GM10266 (cell line): ENCODE results near the gene SLFN5.
"Not testable (repeated sequence)": the region's sequence is repeated elsewhere in the genome, so short reads cannot be mapped to it uniquely, and the experiment has no call there.

Experiments used
- DNase-seq: peaks from one replicate; pipeline ENCODE4 v3.0.0; 2012; ENCODE audit errors: extremely low spot score
- TF ChIP-seq, protein P1 (sequence below): IDR thresholded peaks from 2 replicates; pipeline ENCODE4 v1.5.1; 2012; ENCODE audit warnings: mild to moderate bottlenecking, low read depth; ENCODE audit not compliant: control insufficient read depth, insufficient read depth; ENCODE audit errors: missing control alignments

Gene SLFN5

DNA sequence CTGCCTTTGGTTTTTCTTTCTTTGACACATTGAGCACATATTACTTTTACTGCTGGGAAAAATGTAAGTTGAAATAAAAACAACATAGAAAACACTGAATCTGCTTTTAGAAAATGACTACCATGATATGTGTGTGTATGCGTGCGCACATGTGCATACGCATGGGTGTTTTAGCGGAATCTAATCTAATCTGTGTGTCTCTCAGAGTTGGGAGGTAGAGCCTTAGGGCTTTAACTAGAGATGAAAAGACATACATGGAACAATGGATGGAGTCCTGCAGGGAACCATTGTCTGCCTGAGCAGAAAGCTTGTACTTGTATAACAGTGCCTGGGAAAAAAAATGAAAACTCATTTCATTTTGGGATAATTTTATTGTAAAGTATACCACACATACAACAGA, 12.4 kb downstream of the SLFN5 start:
- DNase-seq, result no peak
- TF ChIP-seq, protein P1, sequence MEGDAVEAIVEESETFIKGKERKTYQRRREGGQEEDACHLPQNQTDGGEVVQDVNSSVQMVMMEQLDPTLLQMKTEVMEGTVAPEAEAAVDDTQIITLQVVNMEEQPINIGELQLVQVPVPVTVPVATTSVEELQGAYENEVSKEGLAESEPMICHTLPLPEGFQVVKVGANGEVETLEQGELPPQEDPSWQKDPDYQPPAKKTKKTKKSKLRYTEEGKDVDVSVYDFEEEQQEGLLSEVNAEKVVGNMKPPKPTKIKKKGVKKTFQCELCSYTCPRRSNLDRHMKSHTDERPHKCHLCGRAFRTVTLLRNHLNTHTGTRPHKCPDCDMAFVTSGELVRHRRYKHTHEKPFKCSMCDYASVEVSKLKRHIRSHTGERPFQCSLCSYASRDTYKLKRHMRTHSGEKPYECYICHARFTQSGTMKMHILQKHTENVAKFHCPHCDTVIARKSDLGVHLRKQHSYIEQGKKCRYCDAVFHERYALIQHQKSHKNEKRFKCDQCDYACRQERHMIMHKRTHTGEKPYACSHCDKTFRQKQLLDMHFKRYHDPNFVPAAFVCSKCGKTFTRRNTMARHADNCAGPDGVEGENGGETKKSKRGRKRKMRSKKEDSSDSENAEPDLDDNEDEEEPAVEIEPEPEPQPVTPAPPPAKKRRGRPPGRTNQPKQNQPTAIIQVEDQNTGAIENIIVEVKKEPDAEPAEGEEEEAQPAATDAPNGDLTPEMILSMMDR, result no peak

DNA sequence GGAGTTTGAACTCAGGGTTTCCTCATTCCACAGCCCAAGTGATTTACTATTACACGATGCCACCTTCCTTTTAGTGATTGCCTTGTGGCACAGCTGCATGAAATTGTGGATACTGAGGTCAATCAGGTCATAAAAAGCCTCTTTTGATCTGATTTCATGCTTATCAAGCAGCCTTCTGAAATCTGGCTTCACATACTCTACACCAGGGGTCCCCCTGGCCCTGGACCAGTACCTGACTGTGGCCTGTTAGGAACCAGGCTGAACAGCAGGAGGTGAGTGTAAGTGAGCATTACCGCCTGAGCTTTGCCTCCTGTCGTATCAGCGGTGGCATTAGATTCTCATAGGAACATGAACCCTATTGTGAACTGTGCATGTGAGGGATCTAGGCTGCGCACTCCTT, 13.8 kb downstream of the SLFN5 start:
- no peak for DNase-seq
- TF ChIP-seq, protein P1, result no peak

DNA sequence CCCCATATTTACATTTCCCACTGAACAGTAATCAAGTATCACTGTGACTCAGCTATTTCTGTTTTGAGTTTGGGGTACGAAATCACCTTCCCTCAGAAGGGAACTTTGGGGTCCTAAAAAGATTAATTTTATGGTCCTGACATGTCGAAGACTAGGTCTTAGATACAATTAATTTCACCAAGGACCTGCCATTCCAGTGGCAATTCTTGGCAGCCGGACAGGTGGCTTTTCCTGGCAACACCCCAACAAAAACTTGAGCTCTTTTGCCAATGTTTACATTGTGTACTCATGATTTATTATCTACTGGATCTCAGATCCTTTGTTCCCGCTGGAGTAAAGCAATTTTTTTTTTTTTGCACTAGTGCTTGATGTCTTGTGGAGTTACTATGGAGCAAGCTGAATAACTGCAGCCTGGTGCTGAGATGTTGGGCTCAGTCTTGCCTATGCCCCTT, 14.4 kb downstream of the SLFN5 start:
- no peak for DNase-seq
- TF ChIP-seq, protein P1, result no peak

DNA sequence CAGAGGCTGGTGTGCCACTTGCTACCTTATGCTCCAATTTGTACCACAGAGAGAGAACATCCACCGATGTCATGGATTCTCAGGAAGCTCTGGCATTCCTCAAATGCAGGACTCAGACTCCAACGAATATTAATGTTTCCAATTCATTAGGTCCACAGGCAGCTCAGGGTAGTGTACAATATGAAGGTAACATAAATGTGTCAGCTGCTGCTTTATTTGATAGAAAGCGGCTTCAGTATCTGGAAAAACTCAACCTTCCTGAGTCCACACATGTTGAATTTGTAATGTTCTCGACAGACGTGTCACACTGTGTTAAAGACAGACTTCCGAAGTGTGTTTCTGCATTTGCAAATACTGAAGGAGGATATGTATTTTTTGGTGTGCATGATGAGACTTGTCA, 16.1 kb downstream of the SLFN5 start:
- DNase-seq, result no peak
- TF ChIP-seq, protein P1, result no peak

DNA sequence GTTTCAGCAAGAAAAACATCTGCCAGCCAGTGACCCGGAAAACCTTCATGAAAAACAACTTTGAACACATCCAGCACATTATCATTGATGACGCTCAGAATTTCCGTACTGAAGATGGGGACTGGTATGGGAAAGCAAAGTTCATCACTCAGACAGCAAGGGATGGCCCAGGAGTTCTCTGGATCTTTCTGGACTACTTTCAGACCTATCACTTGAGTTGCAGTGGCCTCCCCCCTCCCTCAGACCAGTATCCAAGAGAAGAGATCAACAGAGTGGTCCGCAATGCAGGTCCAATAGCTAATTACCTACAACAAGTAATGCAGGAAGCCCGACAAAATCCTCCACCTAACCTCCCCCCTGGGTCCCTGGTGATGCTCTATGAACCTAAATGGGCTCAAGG, 22.2 kb downstream of the SLFN5 start:
- TF ChIP-seq, protein P1, result no peak
- no peak for DNase-seq

DNA sequence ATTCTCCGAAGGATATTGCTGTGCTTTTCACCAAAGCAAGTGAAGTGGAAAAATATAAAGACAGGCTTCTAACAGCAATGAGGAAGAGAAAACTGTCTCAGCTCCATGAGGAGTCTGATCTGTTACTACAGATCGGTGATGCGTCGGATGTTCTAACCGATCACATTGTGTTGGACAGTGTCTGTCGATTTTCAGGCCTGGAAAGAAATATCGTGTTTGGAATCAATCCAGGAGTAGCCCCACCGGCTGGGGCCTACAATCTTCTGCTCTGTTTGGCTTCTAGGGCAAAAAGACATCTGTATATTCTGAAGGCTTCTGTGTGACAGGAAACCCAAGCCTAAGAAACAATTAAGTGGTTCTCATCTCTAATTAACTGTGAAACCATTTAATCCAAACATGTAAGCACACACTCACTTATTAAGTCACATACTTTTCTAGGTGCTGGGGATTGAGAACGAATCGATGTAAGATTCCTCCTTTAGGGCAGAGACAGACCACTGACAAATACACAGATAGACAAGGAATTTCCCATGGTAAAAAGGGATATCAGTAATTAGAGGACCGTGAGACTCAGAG, 22.8 kb downstream of the SLFN5 start:
- TF ChIP-seq, protein P1, result no peak
- no peak for DNase-seq

DNA sequence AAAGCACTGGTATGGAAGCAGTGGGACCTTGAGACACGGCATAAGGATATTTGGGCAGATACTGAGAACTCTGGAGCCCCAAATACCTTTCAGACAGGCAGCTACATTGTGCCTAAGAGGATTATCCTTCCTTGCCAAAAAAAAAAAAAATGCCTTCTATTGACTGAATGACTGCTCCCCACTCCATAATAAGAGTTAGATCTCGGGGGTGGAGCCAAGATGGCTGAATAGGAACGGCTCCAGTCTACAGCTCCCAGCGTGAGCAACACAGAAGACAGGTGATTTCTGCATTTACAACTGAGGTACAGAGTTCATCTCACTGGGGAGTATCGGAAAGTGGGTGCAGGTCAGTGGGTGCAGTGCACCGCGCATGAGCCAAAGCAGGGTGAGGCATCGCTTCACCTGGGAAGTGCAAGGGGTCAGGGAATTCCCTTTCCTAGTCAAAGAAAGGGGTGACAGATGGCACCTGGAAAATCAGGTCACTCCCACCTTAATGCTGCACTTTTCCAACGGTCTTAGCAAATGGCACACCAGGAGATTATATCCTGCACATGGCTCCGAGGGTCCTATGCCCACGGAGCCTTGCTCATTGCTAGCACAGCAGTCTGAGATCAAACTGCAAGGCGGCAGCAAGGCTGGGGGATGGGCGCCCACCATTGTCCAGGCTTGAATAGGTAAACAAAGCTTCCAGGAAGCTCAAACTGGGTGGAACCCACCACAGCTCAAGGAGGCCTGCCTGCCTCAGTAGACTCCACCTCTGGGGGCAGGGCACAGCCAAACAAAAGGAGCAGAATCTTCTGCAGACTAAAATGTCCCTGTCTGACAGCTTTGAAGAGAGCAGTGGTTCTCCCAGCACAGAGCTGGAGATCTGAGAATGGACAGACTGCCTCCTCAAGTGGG, 31.5 kb downstream of the SLFN5 start:
- DNase-seq, result not testable (repeated sequence)

DNA sequence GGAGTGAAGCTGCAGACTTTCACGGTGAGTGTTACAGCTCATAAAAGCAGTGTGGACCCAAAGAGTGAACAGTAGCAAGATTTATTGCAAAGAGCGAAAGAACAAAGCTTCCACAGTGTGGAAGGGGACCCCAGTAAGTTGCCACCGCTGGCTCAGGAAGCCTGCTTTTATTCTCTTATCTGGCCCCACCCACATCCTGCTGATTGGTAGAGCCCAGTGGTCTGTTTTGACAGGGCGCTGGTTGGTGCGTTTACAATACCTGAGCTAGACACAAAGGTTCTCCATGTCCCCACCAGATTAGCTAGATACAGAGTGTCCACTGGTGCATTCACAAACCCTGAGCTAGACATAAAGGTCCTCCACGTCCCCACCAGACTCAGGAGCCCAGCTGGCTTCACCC, 35.6 kb downstream of the SLFN5 start:
- not testable (repeated sequence) for DNase-seq

DNA sequence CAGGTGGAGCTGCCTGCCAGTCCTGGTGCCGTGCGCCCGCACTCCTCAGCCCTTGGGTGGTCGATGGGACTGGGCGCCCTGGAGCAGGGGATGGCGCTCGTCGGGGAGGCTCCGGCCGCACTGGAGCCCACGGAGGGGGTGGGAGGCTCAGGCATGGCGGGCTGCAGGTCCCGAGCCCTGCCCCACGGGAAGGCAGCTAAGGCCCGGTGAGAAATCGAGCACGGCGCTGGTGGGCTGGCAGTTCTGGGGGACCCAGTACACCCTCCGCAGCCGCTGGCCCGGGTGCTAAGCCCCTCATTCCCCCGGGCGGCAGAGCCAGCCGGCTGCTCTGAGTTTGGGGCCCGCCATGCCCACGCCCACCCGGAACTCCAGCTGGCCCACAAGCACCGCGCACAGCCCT, 36.0 kb downstream of the SLFN5 start:
- not testable (repeated sequence) for DNase-seq
